GM12878 (cell line): ENCODE measurements around the gene ZDHHC1. TPM values are rescaled to one million over a fixed set of nuclear protein-coding genes. Genes with fewer than 3 reads are reported as not detected.

Source experiments
- ATAC-seq: fragments of 200-7000 bp; cut with Tn5 transposase; 3 replicates; pipeline ENCODE4 v1.9.1; 2020; ENCODE audit warnings: mild to moderate bottlenecking, moderate library complexity
- BruUV-seq: library from RNA; stranded (reverse); fragments of 400-500 nt; replicated peaks from 2 replicates; lab custom pipeline; 2021; lab: Mats Ljungman, UMichigan
- CTCF ChIA-PET: fragments of 300-600 bp; sonication (Branson Sonifier 250); formaldehyde crosslinking; extraction: SDS; loops from one replicate; lab custom pipeline; 2021; ENCODE audit warnings: inconsistent platforms; lab: Yijun Ruan, JAX
- POLR2A ChIA-PET: fragments of 350-600 bp; formaldehyde crosslinking; extraction: SDS; loops from one replicate; lab custom pipeline; 2021; ENCODE audit warnings: inconsistent platforms; lab: Charles Lee
- RAD21 ChIA-PET: fragments of 300-600 bp; sonication (Branson Sonifier 250); formaldehyde crosslinking; loops from one replicate; lab custom pipeline; 2023; ENCODE audit warnings: antibody characterized with exemption; ENCODE audit not compliant: unreplicated experiment; lab: Charles Lee
- SMC1A ChIA-PET: fragments of 300-600 bp; sonication (Branson Sonifier 250); formaldehyde crosslinking; loops from one replicate; lab custom pipeline; 2023; ENCODE audit not compliant: unreplicated experiment, uncharacterized antibody; lab: Charles Lee
- DNase-seq: peaks from one replicate; pipeline ENCODE4 v3.0.0-alpha.2; 2011; ENCODE audit warnings: low read depth, low spot score
- FAIRE-seq: peaks from 3 replicates; lab custom pipeline; 2011; peaks lifted over from hg19 to GRCh38; lab: Jason Lieb, UNC
- H2AFZ ChIP-seq: 2 replicates; pipeline ENCODE4 v1.6.0; 2011; ENCODE audit warnings: low read depth, low read length, control low read depth; ENCODE audit not compliant: control insufficient read depth
- H3K27ac ChIP-seq: 2 replicates; pipeline ENCODE4 v1.5.1; 2011; ENCODE audit warnings: control low read depth; ENCODE audit not compliant: control insufficient read depth, insufficient read depth
- H3K27me3 ChIP-seq, 2 experiments: replicated peaks in 1 of 2; 2 replicates each; pipeline versions ENCODE4 v1.6.0 to v1.6.1; 2011; ENCODE audit warnings: low read length in 1 of 2; ENCODE audit not compliant: control insufficient read depth in 2 of 2, insufficient read depth in 2 of 2
- H3K36me3 ChIP-seq, 2 experiments: 2 replicates each; pipeline ENCODE4 v1.5.1; 2011; ENCODE audit warnings: low read length in 1 of 2; ENCODE audit not compliant: control insufficient read depth in 2 of 2, insufficient read depth in 2 of 2
- H3K4me1 ChIP-seq: 2 replicates; pipeline ENCODE4 v1.6.1; 2011; ENCODE audit warnings: mild to moderate bottlenecking, low read length, moderate library complexity, mixed read lengths; ENCODE audit not compliant: control insufficient read depth, insufficient read depth
- H3K4me2 ChIP-seq: 2 replicates; pipeline ENCODE4 v1.6.0; 2011; ENCODE audit warnings: control low read depth; ENCODE audit not compliant: control insufficient read depth, insufficient read depth
- H3K4me3 ChIP-seq: fragments of 200-600 bp; sonication (generic); 2 replicates; pipeline ENCODE4 v1.5.1; 2016
- H3K79me2 ChIP-seq: 2 replicates; pipeline ENCODE4 v1.6.0; 2011; ENCODE audit warnings: low read length; ENCODE audit not compliant: control insufficient read depth, insufficient read depth
- H3K9ac ChIP-seq: 2 replicates; pipeline ENCODE4 v1.8.0; 2011; ENCODE audit warnings: low read length, control low read depth, mixed read lengths; ENCODE audit not compliant: control insufficient read depth, insufficient read depth
- H3K9me3 ChIP-seq: replicated peaks from 3 replicates; pipeline ENCODE4 v1.5.1; 2011; ENCODE audit warnings: mild to moderate bottlenecking, low read length; ENCODE audit not compliant: control insufficient read depth, insufficient read depth
- H4K20me1 ChIP-seq: 2 replicates; pipeline ENCODE4 v1.6.0; 2011; ENCODE audit not compliant: control insufficient read depth, insufficient read depth
- BACH1 ChIP-seq: fragments of 450-650 bp; IDR thresholded peaks from 2 replicates; pipeline ENCODE4 v1.6.1; 2017; ENCODE audit warnings: mild to moderate bottlenecking, borderline replicate concordance
- EGR1 ChIP-seq, 2 experiments: IDR thresholded peaks; 1 replicate in 1 of 2; 2 replicates in 1 of 2; pipeline ENCODE4 v1.6.1; 2011 to 2012; ENCODE audit warnings: low read depth in 2 of 2, low read length in 2 of 2, borderline replicate concordance in 1 of 2, mild to moderate bottlenecking in 1 of 2, moderate library complexity in 1 of 2
- ETV6 ChIP-seq, 2 experiments: fragments of 450-650 bp in 1 of 2; IDR thresholded peaks in 1 of 2; conservative IDR thresholded peaks in 1 of 2; 2 replicates each; pipeline ENCODE4 v1.6.1; 2014; ENCODE audit warnings: antibody characterized with exemption in 1 of 2, borderline replicate concordance in 1 of 2, low read depth in 1 of 2, mild to moderate bottlenecking in 1 of 2, moderate library complexity in 1 of 2
- NRF1 ChIP-seq: conservative IDR thresholded peaks from 2 replicates; pipeline ENCODE4 v1.6.1; 2011; ENCODE audit warnings: mild to moderate bottlenecking, low read depth, low read length, improper control_type of control experiment
- SMAD1 ChIP-seq: fragments of 450-650 bp; IDR thresholded peaks from 2 replicates; pipeline ENCODE4 v1.6.1; 2018; ENCODE audit warnings: mild to moderate bottlenecking, low read depth; ENCODE audit not compliant: partially characterized antibody
- SREBF1 ChIP-seq: IDR thresholded peaks from 2 replicates; pipeline ENCODE4 v1.6.1; 2012; ENCODE audit warnings: mild to moderate bottlenecking, low read length
- SRF ChIP-seq, 2 experiments: IDR thresholded peaks; 2 replicates each; pipeline ENCODE4 v1.6.1; 2011; ENCODE audit warnings: low read depth in 2 of 2, low read length in 2 of 2, mild to moderate bottlenecking in 1 of 2, moderate library complexity in 1 of 2
- TARDBP ChIP-seq: IDR thresholded peaks from 2 replicates; pipeline ENCODE4 v1.6.1; 2016; ENCODE audit warnings: borderline replicate concordance
- ZNF592 ChIP-seq: fragments of 450-650 bp; IDR thresholded peaks from 2 replicates; pipeline ENCODE4 v1.6.1; 2017; ENCODE audit warnings: mild to moderate bottlenecking, moderate library complexity
- WGBS: methylation state at CpG from one replicate; pipeline ENCODE4 v1.1.6; 2016; ENCODE audit warnings: low lambda C conversion rate; ENCODE audit not compliant: insufficient replicate concordance, insufficient coverage; ENCODE audit errors: missing lambda C conversion rate; 5-methylcytosine and 5-hydroxymethylcytosine counted together
- in situ Hi-C: fragments of 300-500 bp; cut with MboI; formaldehyde crosslinking; loops from 9 replicates; pipeline ENCODE4 v1.14.3; 2018; ENCODE audit warnings: mixed read lengths
- intact Hi-C: fragments of 100-400 bp; cut with micrococcal nuclease; formaldehyde crosslinking; loops from one replicate; pipeline ENCODE4 v1.14.2; 2022; ENCODE audit not compliant: unreplicated experiment
- polyA plus RNA-seq, 11 experiments: library from polyadenylated mRNA; depleted of rRNA in 4 of 11; unstranded in 6 of 11; stranded (reverse) in 5 of 11; fragments of >200 nt; fragmentation: Nextera tagmentation in 4 of 11; fragmentation: Illumina TruSeq in 1 of 11; extraction: Ambion mirVana in 4 of 11; extraction: Trizol in 1 of 11; gene quantifications; 1 replicate in 1 of 11; 2 replicates in 10 of 11; pipeline versions ENCODE4 v1.2.1 to v1.2.3, GENCODE V29; 2011 to 2016; ENCODE audit warnings: inconsistent platforms in 2 of 11, missing spikeins in 2 of 11, low read depth in 1 of 11
- total RNA-seq, 4 experiments: library from RNA; depleted of rRNA in 3 of 4; stranded (reverse); fragments of >200 nt in 3 of 4; fragmentation: Illumina TruSeq in 1 of 4; extraction: Trizol in 1 of 4; gene quantifications; 2 replicates each; pipeline versions ENCODE4 v1.2.1 to v1.2.3, GENCODE V29; 2013 to 2021
- TF ChIP-seq, protein P1 (sequence below): fragments of 450-650 bp; IDR thresholded peaks from 2 replicates; pipeline ENCODE4 v1.6.1; 2017; ENCODE audit warnings: borderline replicate concordance

ZDHHC1 gene
- total and polyA plus RNA-seq, 10 of the 15 experiments (the other 5 are each of a cell fraction or from before 2014, with no cell fraction given), result 0.07 to 1.2 (median 0.66) TPM; not detected in 2

- no peak for TF ChIP-seq ZNF592
- TF ChIP-seq SMAD1, result no peak
These were observed 29.9 kb upstream of the ZDHHC1 start (continued) for GRCh38 chr16:67445913-67446907.

GRCh38 chr16:67445441-67445912 lies 29.2 kb upstream of the ZDHHC1 start:
- H3K4me1 ChIP-seq, result no peaks in the 10 kb centered on the region
- no peak for ATAC-seq
- no peaks in the 10 kb centered on the region for H3K9me3 ChIP-seq
- no peak overlapping the region for H3K4me2 ChIP-seq
- no peak for FAIRE-seq
- ChIA-PET CTCF (interaction anchor here (0.7 to 7.7 kb wide), 3 partner anchors 19 to 138 kb away, joined by 3 to 84 read pairs (median 3); no protein-coding TSS in a partner anchor), POLR2A (no interaction called here), SMC1A (interaction anchor here (1.4 to 2.5 kb wide), 2 partner anchors 17 to 19 kb away, joined by 3 to 13 read pairs; no protein-coding TSS in a partner anchor), RAD21 (interaction anchor here (0.8 to 1.2 kb wide), 4 partner anchors 10 to 69 kb away, joined by 3 to 7 read pairs (median 4); no protein-coding TSS in a partner anchor)
- in situ Hi-C loops (no loop called here), intact Hi-C loops (no loop called here)
- 100% methylated on average over 3 of the region's 3 CpGs for WGBS
- H3K9ac ChIP-seq, result no peak overlapping the region
- no peaks in the 10 kb centered on the region for H3K79me2 ChIP-seq
- no peak overlapping the region for H2AFZ ChIP-seq
- no peak overlapping the region for H3K4me3 ChIP-seq
- H3K27ac ChIP-seq, result no peak overlapping the region
- 0 out of 2 replicates have a peak, but pooled peaks cover 4% of the 10 kb centered on the region for H4K20me1 ChIP-seq
- BruUV-seq, result no TSS peak
- H3K36me3 ChIP-seq, result peaks cover 4 to 17% of the 10 kb centered on the region in 2 experiments
- no peaks in the 10 kb centered on the region for H3K27me3 ChIP-seq
- DNase-seq, result no peak
- TF ChIP-seq NRF1 (no peak), ETV6 (conservative IDR thresholded peaks at IDR 0.05 in 1 of 2, IDR thresholded peaks at IDR 0.05 in 1 of 2; ENCODE audit: borderline replicate concordance in 1 of 2, low read depth in 1 of 2) (no peak), SRF (IDR thresholded peaks at IDR 0.05; ENCODE audit: low read depth in 2 of 2, low read length in 2 of 2) (no peak), TARDBP (no peak), EGR1 (IDR thresholded peaks at IDR 0.05; ENCODE audit: borderline replicate concordance in 1 of 2, low read depth in 2 of 2, low read length in 2 of 2) (no peak), SREBF1 (no peak), BACH1 (no peak)
- TF ChIP-seq, protein P1, sequence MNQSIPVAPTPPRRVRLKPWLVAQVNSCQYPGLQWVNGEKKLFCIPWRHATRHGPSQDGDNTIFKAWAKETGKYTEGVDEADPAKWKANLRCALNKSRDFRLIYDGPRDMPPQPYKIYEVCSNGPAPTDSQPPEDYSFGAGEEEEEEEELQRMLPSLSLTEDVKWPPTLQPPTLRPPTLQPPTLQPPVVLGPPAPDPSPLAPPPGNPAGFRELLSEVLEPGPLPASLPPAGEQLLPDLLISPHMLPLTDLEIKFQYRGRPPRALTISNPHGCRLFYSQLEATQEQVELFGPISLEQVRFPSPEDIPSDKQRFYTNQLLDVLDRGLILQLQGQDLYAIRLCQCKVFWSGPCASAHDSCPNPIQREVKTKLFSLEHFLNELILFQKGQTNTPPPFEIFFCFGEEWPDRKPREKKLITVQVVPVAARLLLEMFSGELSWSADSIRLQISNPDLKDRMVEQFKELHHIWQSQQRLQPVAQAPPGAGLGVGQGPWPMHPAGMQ, result no peak
- TF ChIP-seq, all 136 proteins: peak for 0
